Activated T-helper 17 cell treated with anti-CD3 and anti-CD28 coated beads, Interleukin-2, amount 50 U/mL, for 72 hours (primary cell): ENCODE measurements around the gene GAS2L2. TPM values are rescaled to one million over a fixed set of nuclear protein-coding genes. Genes with fewer than 3 reads are reported as not detected.

Source experiments
- total RNA-seq, 2 donors: library from RNA; stranded (reverse); gene quantifications; one replicate each; pipeline ENCODE4 v1.2.3, GENCODE V29; 2022

GAS2L2 gene
- total RNA-seq, 2 donors from 2014 or later: not detected

Other genes with a start within 250 kb of the GAS2L2 start
- gene SLFN12L, start 215.6 kb downstream of the GAS2L2 start, total RNA-seq: 10 to 100 TPM; 56.1 to 72.2 TPM
- under 1 TPM in 1 of 2 donors, not detected in 1; 0.08 TPM for gene SLFN14, start 192.4 kb downstream of the GAS2L2 start, total RNA-seq
- 1 to 10 TPM; 1.9 to 2.6 TPM for gene PEX12, start 174.7 kb downstream of the GAS2L2 start, total RNA-seq
- 100 to 1,000 TPM; 189 to 213 TPM for gene AP2B1, start 165.9 kb downstream of the GAS2L2 start, total RNA-seq
- gene RASL10B, start 21.6 kb downstream of the GAS2L2 start, total RNA-seq: under 1 TPM; 0.16 to 0.63 TPM
- not detected for gene C17orf50, start 7.6 kb upstream of the GAS2L2 start, total RNA-seq
- not detected for gene MMP28, start 42.4 kb upstream of the GAS2L2 start, total RNA-seq
- 100 to 1,000 TPM; 240 to 282 TPM for gene TAF15, start 56.2 kb upstream of the GAS2L2 start, total RNA-seq
- under 1 TPM in 1 of 2 donors, not detected in 1; 0.24 TPM for gene HEATR9, start 115.7 kb upstream of the GAS2L2 start, total RNA-seq
- 10 to 100 TPM; 17.2 to 22.5 TPM for gene CCL5, start 127.1 kb upstream of the GAS2L2 start, total RNA-seq
- gene RDM1, start 177.5 kb upstream of the GAS2L2 start, total RNA-seq: 1 to 10 TPM; 2.0 to 4.3 TPM
- gene LYZL6, start 190.5 kb upstream of the GAS2L2 start, total RNA-seq: not detected
- not detected for gene CCL16, start 228.3 kb upstream of the GAS2L2 start, total RNA-seq
- gene CCL14, start 233.5 kb upstream of the GAS2L2 start, total RNA-seq: not detected
- not detected for gene CCL15, start 248.3 kb upstream of the GAS2L2 start, total RNA-seq